HCT116 (cell line): ENCODE results near the gene TOR4A.
"Not testable (repeated sequence)": the region's sequence is repeated elsewhere in the genome, so short reads cannot be mapped to it uniquely, and the experiment has no call there.

Experiments used
- EGR1 ChIP-seq: IDR thresholded peaks from 2 replicates; pipeline ENCODE4 v1.6.1; 2012; ENCODE audit warnings: low read depth
- EZH2 ChIP-seq: fragments of 200-600 bp; sonication (generic); IDR thresholded peaks from 2 replicates; pipeline ENCODE4 v1.6.1; 2017; ENCODE audit warnings: antibody characterized with exemption, mixed run types
- EZH2phosphoT487 ChIP-seq: fragments of 200-600 bp; IDR thresholded peaks from 2 replicates; pipeline ENCODE4 v1.6.1; 2018; ENCODE audit warnings: antibody characterized with exemption, borderline replicate concordance
- JUND ChIP-seq: IDR thresholded peaks from 2 replicates; pipeline ENCODE4 v1.6.1; 2012
- POLR2A ChIP-seq: IDR thresholded peaks from 2 replicates; pipeline ENCODE4 v1.7.0; 2011; ENCODE audit warnings: borderline replicate concordance; ENCODE audit not compliant: insufficient read depth, insufficient read length; ENCODE audit errors: extremely low read depth
- POLR2AphosphoS5 ChIP-seq: IDR thresholded peaks from 2 replicates; pipeline ENCODE4 v1.6.1; 2011; ENCODE audit warnings: mild to moderate bottlenecking, low read depth, low read length, moderate library complexity
- RAD21 ChIP-seq: IDR thresholded peaks from 2 replicates; pipeline ENCODE4 v1.6.1; 2012; ENCODE audit warnings: low read depth, mild to moderate bottlenecking
- YY1 ChIP-seq: IDR thresholded peaks from 2 replicates; pipeline ENCODE4 v1.6.1; 2011; ENCODE audit warnings: low read length, low read depth, moderate library complexity, mild to moderate bottlenecking; ENCODE audit not compliant: insufficient replicate concordance; ENCODE audit errors: extremely low read depth
- ZNF274 ChIP-seq: fragments of 200-500 bp; sonication (Bioruptor generic); IDR thresholded peaks from 2 replicates; pipeline ENCODE4 v1.6.1; 2014; ENCODE audit warnings: mild to moderate bottlenecking, low read depth, low read length, inconsistent platforms
- TF ChIP-seq, protein P1 (sequence below), 3 experiments: fragments of 200-600 bp in 1 of 3; sonication (generic) in 1 of 3; IDR thresholded peaks in 2 of 3; conservative IDR thresholded peaks in 1 of 3; 2 replicates each; pipeline ENCODE4 v1.5.1; 2012 to 2017; ENCODE audit warnings: low read depth in 2 of 3, low read length in 2 of 3, antibody characterized with exemption in 1 of 3, borderline replicate concordance in 1 of 3, control low read depth in 1 of 3, mild to moderate bottlenecking in 1 of 3, mixed read lengths in 1 of 3, mixed run types in 1 of 3, moderate library complexity in 1 of 3; ENCODE audit not compliant: insufficient read depth in 1 of 3
- TF ChIP-seq, protein P2 (sequence below): IDR thresholded peaks from 2 replicates; pipeline ENCODE4 v1.6.1; 2012
- TF ChIP-seq, protein P3 (sequence below): IDR thresholded peaks from 2 replicates; pipeline ENCODE4 v1.6.1; 2012
- TF ChIP-seq, protein P4 (sequence below): IDR thresholded peaks from 2 replicates; pipeline ENCODE4 v1.6.1; 2012; ENCODE audit warnings: low read depth

DNA sequence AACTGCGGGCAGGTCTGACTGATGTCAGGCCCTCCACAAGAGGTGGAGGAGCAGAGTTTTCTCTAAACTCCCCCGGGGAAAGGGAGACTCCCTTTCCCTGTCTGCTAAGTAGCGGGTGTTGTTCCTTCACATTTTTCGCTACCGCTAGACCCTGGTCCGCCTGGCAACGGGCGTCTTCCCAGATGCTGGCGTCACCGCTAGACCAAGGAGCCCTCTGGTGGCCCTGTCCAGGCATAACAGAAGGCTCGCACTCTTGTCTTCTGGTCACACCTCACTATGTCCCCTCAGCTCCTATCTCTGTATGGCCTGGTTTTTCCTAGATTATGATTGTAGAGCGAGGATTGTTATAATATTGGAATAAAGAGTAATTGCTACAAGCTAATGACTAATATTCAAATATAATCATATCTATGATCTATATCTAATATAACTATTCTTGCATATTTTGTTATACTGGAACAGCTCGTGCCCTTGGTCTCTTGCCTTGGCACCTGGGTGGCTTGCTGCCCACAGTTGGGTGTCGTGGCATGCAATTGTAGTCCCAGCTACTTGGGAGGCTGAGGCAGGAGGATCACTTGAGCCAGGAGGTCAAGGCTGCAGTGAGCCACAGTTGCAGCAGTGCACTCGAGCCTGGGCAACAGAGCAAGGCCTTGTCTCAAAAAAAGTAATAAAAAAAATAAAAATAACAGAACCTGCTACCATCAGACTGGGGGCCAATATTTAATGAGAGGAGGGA lies 15.2 kb upstream of the TOR4A start:
- TF ChIP-seq, protein P1, sequence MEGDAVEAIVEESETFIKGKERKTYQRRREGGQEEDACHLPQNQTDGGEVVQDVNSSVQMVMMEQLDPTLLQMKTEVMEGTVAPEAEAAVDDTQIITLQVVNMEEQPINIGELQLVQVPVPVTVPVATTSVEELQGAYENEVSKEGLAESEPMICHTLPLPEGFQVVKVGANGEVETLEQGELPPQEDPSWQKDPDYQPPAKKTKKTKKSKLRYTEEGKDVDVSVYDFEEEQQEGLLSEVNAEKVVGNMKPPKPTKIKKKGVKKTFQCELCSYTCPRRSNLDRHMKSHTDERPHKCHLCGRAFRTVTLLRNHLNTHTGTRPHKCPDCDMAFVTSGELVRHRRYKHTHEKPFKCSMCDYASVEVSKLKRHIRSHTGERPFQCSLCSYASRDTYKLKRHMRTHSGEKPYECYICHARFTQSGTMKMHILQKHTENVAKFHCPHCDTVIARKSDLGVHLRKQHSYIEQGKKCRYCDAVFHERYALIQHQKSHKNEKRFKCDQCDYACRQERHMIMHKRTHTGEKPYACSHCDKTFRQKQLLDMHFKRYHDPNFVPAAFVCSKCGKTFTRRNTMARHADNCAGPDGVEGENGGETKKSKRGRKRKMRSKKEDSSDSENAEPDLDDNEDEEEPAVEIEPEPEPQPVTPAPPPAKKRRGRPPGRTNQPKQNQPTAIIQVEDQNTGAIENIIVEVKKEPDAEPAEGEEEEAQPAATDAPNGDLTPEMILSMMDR (IDR thresholded peaks at IDR 0.05 in 2 of 3, conservative IDR thresholded peaks at IDR 0.05 in 1 of 3; ENCODE audit: borderline replicate concordance in 1 of 3, insufficient read depth in 1 of 3, low read depth in 2 of 3, low read length in 2 of 3): peak; percentile 29 to 46 (median 46); a peak in 4 of 6 replicates
- TF ChIP-seq, protein P2, sequence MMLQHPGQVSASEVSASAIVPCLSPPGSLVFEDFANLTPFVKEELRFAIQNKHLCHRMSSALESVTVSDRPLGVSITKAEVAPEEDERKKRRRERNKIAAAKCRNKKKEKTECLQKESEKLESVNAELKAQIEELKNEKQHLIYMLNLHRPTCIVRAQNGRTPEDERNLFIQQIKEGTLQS: not testable (repeated sequence)
- TF ChIP-seq, protein P3, sequence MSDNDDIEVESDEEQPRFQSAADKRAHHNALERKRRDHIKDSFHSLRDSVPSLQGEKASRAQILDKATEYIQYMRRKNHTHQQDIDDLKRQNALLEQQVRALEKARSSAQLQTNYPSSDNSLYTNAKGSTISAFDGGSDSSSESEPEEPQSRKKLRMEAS: not testable (repeated sequence)
- not testable (repeated sequence) for TF ChIP-seq EGR1, EZH2, POLR2A, JUND, EZH2phosphoT487, RAD21, YY1, ZNF274
- TF ChIP-seq, protein P4, sequence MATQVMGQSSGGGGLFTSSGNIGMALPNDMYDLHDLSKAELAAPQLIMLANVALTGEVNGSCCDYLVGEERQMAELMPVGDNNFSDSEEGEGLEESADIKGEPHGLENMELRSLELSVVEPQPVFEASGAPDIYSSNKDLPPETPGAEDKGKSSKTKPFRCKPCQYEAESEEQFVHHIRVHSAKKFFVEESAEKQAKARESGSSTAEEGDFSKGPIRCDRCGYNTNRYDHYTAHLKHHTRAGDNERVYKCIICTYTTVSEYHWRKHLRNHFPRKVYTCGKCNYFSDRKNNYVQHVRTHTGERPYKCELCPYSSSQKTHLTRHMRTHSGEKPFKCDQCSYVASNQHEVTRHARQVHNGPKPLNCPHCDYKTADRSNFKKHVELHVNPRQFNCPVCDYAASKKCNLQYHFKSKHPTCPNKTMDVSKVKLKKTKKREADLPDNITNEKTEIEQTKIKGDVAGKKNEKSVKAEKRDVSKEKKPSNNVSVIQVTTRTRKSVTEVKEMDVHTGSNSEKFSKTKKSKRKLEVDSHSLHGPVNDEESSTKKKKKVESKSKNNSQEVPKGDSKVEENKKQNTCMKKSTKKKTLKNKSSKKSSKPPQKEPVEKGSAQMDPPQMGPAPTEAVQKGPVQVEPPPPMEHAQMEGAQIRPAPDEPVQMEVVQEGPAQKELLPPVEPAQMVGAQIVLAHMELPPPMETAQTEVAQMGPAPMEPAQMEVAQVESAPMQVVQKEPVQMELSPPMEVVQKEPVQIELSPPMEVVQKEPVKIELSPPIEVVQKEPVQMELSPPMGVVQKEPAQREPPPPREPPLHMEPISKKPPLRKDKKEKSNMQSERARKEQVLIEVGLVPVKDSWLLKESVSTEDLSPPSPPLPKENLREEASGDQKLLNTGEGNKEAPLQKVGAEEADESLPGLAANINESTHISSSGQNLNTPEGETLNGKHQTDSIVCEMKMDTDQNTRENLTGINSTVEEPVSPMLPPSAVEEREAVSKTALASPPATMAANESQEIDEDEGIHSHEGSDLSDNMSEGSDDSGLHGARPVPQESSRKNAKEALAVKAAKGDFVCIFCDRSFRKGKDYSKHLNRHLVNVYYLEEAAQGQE: not testable (repeated sequence)
- TF ChIP-seq POLR2AphosphoS5: 0 out of 2 replicates have a peak, but pooled peaks have one; percentile 15
